HG02852 (cell line): ENCODE data around the gene ANO1.

Experiments
- ATAC-seq: cut with Tn5 transposase; IDR thresholded peaks from one replicate; pipeline ENCODE4 v1.9.1; 2021; ENCODE audit warnings: mild to moderate bottlenecking, moderate library complexity; ENCODE audit not compliant: unreplicated experiment

The ANO1 gene

GRCh38 chr11:70049045-70049444, 29.1 kb upstream of the ANO1 start:
- ATAC-seq, result no peak

DNA sequence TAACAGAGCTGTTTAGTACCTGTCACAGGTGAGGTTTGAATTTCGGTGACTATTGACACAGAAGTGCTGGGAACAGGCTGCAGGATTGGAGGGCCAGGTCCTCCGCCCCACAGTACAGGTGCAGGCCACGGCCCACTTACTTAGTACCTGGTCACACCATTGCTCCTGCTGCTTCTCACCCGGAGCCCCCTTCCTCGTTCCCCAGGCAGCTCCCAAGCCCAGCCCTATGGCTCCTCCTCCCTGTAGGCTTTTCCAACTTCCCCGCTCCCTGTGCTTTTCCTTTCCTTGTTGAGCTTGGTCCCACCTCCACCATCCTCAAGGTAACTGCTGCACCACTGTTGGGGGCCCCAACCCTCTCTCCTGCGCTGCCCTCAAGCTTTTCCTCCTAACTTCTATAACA, 27.9 kb upstream of the ANO1 start:
- no peak for ATAC-seq

DNA sequence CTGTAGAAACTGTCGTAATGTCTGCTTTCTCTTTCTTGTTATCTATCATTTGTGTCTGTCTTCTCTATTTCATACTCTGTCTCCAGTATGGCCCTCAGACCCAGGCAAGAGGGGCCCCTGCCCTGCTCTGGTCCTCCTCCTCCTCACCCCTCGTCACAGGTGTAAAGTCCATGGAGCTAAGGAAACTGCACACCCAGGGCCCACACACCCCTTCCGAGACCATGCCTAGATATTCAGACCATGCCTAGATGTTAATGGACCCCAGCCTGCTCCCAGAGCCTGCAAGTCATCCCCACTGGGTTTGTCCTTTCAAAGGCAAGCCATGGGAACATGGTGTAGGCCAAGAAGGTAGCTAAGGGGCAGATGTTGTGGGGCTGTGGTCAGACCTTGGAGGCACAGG, 24.1 kb upstream of the ANO1 start:
- no peak for ATAC-seq

- ATAC-seq, result no peak
These were observed 22.7 kb upstream of the ANO1 start for GRCh38 chr11:70055444-70055843.

DNA sequence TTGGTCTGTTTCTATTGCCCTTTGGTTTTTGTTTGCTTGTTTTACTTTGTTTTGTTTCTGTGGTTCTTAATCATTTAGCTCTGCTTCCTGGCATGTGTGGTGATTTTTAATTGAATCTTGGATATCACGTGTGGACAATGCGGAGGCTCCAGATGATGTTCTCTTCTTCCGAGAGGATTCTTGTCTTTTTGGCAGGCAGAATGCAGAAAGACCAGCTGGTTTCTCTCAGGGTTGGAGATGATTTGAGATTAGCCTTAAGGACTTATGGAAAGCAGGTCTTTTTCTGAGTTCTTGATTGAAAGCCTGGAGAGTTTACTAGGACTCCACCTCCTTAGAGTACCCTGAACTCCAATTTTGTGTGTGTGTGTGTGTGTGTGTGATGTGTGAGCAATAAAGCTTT, 21.0 kb upstream of the ANO1 start:
- ATAC-seq, result no peak

DNA sequence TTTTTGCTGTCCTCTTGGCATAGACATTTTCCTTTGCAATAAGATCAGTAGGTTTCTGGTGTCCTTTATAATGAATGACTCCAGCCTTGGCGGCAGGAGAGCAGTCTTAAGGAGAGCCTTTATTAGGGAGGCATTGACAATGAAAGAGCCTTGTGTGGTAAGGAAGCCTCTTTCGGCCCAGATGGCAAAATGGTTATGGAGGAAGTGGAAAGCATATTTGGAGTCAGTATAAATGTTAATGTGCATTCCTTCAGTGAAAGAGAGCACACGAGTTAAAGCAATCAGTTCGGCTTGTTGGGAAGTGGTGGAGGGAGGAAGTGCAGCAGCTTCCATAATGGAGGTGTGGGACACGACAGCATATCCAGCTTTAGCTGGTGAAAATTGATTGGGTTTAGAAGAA, 18.1 kb upstream of the ANO1 start:
- no peak for ATAC-seq

GRCh38 chr11:70060611-70061293, 17.4 kb upstream of the ANO1 start:
- ATAC-seq, result no peak

DNA sequence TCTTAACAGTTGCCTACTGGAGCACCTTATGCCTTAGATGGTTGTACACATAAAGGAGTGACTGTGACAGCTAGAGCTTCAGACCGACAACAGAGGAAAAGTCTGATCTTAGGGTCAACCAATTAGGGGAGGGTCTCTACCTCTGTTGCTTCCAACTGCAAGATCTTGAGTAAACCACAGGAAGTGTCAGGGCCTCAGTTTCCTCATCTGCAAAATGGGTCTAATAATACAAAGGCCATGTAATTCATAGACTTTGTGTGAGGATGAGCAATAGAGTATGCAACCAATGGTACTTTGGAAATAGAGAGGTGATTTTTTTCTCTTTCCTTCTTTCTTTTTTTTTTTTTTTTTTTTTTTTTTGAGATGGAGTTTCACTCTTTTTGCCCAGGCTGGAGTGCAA, 16.4 kb upstream of the ANO1 start:
- ATAC-seq, result no peak

- no peak for ATAC-seq
These were observed 15.0 kb upstream of the ANO1 start for GRCh38 chr11:70063121-70063520.

DNA sequence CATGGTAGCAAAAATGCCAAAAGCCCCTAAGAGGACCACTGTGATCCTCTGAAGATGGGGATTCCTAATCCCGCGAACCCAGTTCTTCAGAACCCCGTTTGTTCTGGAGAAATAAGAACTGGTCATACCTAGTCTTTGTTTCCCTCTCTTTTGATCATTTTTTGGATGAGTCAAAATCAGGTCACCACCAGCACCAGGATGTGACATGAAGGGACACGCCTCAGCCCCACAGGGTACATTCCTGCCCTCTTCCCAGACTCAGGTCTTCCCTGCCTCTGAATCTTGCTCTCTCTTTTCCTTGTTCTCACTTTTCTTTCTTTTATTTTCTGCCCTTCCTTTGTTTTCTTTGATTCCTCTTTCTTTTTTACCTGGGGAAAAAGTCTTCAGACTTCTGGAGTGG, 14.6 kb upstream of the ANO1 start:
- ATAC-seq, result no peak

- ATAC-seq, result no peak
These were observed 13.9 kb upstream of the ANO1 start for GRCh38 chr11:70064008-70064725.

DNA sequence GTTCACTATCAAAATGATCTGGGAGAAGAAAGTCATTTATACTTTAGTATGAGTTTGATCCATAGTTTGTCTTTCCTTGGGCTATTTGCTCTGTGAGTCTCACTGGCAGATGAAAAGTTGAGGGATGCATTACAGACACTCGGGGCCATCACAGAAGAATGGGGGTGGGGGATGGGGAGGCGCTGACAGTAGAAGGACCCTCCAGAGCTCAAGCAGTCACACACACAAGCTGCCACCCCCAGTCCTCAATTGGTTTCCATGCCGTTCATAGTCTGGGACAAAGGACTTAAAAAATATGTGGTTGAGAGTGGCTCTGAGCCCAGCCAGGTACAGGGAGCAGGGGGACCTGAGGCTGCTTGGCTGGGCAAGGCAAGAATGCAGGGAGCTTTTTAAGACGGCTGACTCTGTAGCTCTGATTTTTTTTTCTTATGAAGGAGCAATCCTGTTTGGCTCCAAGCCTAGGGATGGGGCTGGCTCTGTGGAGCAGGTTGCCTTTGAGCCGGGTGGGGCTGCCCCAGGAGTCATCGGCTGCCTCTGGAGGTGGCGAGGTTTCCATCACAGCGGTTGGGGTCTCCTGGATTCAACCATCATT, 13.3 kb upstream of the ANO1 start:
- ATAC-seq, result no peak

DNA sequence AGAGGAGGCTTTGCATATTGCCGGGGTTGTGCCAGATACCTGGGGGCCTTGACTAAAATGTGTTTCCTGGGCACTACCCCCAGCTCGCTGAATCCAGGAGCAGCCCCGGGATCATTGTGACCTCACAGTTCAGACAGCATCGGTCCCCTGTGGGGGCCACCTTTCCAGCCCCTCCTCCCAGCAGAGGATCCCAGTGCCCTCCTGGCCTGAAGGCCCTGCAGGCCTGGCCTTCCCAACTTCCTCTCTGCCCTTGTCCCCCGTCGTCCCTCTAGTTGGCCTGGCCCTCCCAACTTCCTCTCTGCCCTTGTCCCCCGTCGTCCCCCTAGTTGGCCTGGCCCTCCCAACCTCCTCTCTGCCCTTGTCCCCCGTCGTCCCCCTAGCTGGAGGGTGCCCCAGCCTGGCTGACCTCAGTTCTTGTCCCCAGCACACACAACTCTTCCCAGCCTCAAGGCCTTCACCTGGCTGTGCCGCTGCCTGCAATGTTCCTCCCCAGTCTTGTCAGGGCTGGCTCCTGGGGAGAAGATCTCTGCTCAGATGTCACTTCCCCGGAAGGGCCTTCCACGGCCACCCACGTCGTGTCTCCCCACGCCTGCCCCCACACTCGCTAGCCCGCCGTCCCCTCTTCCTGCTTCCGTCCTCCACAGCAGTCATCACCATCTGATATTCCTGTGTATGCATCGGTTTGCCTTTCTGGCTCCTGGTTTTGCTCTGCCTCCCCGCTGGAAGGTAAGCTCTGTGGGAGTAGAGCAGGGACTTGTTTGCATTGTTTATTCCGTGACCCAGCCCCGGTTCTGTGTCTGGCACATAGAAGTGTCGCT, 12.6 kb upstream of the ANO1 start:
- ATAC-seq, result no peak

- ATAC-seq, result no peak
These were observed 12.0 kb upstream of the ANO1 start for GRCh38 chr11:70066136-70066520.

GRCh38 chr11:70066628-70067027, 11.5 kb upstream of the ANO1 start:
- no peak for ATAC-seq

GRCh38 chr11:70067036-70067435, 11.1 kb upstream of the ANO1 start:
- no peak for ATAC-seq

GRCh38 chr11:70067591-70068341, 10.4 kb upstream of the ANO1 start:
- ATAC-seq, result no peak

DNA sequence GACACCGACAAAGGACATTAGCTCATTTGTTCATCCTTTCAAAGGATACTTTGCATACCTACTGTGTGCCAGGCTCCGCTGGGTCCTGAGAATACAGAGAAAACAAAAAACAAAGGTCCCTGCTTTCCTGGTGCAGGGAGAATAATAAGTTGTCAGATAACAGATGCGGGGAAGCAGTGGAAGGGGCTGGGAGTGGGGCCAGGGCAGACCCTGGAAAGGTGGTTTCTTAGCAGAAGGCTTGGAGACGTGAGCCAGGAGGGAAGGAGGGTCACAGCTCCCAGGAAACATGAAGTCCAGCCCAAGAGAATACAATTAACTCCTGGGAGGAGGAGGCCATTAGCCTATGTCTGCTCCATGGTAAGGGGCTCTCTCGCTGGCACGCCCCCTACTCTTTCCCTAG, 9.8 kb upstream of the ANO1 start:
- no peak for ATAC-seq

DNA sequence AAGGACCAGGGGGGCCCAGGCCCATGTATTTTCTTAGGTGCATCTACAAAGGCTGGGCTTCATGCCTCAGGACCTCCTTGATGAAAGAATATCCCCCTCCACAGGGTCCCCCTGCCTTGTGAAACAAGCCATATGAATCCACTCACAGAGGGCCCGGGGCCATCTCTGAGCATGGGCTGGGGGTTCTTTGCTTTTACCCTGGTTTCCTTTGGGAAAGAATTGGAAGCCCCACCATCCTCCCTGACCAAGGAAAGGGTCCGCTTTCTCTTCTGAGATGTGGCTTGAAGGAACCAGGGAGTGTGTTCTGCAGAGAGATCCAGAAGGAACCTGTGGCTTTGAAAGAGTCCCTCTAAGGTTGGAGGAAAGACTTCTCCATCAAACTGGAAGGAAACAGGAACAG, 9.2 kb upstream of the ANO1 start:
- no peak for ATAC-seq

GRCh38 chr11:70070706-70071105, 7.4 kb upstream of the ANO1 start:
- ATAC-seq, result no peak

- ATAC-seq, result no peak
These were observed 6.1 kb upstream of the ANO1 start for GRCh38 chr11:70071996-70072395.
